NCI-H2227 treated with DMSO at 0.1 percent for 48 hours (cell line): ENCODE results near the gene LTC4S.
"Not testable (repeated sequence)": the region's sequence is repeated elsewhere in the genome, so short reads cannot be mapped to it uniquely, and the experiment has no call there.

Source experiments
- DNase-seq: peaks from one replicate; lab custom pipeline; 2025; lab: John Stamatoyannopoulos, UW

LTC4S gene

DNA sequence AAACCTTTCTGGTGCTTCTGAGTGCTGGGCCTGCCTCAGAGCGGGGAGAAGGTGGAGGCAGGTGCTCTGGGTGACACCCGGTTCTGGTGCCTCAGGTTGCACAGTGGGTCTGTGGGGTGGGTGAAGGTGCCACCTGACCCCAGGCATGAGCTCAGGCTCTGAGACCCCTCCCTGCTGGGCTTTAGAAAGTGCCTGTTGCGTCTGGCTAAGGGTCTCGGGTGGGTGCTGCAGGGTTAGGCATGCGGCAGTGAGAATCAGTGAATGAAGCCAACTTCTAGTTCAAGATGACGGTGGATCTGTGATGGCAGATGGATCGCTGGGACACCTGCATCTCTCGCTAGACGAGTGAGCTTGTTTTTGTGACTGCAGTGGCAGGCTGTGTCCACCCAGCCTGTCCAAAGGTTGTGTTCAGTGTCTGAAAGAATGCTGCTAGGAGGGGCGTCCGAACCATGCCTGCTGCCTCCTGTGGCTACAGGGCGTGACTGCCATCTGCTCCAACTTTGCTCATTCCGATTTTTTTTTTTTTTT is 31.9 kb downstream of the LTC4S start:
- no peak for DNase-seq

DNA sequence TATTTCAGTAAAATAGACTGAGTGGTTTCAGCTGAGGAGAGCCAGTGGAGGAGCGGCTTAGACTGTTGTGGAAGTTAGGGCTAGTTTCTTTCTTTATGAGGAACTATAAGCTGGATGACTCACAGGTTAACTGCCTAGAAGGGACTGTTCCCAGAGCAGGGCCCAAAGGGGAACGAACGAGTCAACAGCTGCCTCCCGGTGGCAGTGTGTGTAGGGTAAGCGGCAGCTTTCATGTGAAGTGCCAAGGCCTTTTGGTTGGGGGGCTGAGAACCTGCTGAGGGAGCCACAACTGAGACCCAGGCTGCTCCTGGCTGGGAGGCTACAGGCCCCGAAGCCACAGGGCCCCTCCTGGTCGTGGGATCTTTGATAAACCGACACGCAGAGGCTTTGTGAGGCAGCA is 33.9 kb downstream of the LTC4S start:
- DNase-seq: no peak

DNA sequence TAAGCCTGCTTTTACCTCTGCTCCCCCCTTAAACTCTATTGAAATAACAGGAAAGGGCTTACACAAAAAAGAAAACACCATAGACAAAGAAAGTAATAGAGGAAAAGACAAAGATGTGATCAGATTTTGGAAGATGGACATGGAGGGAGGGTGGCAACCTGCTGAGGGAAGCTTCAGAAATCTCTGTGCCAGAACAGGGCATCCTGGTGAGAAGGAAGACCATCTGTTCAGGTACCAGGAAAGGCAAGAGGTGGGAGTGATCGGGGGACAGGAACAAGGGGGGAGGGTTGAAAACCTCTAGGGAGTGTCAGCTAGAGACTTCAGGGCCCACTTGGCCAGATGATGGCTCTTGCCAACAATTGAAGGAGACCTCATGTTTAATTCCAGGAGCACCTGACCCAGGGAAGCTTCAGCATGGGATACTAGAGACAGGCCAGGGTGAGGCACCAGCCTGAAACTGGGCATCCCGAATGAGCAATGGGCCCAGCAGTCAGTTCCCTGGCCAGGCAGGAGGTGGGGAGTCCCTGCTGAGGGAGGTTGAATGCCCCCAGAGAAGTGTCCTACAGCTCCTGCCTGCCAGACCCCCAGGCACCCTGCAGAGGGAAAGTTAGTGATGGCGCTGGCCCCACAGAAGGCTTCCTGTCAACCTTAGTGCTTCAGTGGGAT is 35.1 kb downstream of the LTC4S start:
- no peak for DNase-seq

DNA sequence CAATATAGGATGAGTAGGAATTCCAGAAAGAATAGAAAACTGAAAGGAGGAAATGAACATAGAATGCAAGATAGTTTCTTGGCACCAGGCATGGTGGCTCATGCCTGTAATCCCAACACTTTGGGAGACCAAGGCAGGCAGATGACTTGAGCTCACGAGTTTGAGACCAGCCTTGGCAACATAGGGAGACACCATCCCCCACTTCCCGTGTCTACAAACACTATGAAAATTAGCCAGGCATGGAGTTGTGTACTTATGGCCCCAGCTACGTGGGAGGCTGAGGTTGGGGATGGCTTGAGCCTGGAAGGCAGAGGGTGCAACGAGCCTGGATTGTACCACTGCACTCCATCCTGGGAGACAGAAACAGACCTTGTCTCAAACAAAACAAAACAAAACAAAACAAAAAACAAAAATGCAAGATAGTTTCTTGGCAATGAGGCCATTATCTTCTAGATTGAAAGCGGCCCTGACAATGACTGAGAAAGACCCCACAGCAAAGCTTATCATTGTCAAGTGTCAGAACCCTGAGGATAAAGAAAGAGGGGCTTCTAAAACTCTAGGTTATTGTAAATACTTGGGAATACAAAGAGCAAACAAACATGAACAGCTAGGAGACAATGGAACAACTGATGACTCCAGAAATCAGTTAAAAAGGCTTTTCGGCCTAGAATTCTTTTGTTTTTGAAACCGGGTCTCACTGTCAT is 36.1 kb downstream of the LTC4S start:
- no peak for DNase-seq

DNA sequence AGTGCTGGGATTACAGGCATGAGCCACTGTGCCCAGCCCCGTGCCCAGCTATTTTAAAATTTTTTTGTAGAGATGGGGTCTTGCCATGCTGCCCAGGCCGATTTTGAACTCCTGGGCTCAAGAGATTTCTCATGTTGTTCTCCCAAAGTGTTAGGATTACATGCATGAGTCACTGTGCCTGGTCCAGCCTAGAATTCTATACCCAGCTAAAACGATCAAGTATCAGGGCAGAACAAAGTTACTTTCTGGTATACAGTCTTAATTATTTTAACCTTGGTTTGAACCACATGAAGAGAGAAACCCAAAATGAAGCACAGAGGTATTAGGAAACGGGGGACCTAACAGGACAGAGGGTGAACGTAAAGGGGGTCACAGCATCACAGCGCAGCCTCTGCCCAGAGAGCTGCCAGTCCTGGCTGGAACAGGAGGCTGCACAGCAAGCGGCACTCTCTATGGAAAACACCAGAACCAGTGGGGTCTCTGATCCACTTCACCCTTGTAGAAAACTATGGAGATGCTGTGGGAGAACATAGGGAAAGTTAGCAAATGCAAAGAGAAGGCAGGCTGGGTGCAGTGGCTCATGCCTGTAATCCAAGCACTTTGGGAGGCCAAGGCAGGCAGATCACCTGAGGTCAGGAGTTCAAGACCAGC is 37.2 kb downstream of the LTC4S start:
- no peak for DNase-seq

DNA sequence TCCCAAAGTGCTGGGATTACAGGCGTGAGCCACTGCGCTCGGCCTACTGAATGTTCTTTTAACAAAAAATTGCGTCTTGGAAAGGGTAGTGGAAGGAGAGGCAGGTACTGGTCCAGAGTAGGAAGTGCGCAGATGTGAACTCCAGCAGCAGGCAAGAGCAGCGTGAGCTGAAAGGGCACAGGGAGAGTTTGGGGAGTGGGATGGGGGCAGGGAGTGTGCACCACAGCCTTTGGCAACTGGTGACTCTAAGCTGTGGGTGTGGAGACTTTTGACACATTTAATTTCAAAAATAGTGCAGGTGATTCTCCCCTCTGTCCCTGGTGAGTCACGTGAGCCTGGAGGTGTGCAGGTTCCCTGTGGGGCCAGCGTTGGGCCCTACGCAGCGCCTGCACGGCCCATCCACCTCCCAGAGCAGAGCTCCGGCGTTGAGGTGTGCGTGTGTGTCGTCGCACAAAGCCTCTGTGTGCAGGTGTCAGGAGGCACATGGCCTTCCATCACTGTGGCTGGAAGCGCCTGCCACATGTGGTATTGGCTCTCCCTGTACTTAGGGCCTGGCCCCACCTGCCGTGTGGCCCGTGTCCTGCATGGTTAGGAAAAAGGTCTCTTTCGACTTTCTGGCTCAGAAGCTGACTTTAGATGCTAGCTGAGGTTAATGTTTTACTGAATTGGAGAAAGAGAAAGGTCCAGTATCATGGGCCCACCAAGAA is 38.4 kb downstream of the LTC4S start:
- DNase-seq: no peak

DNA sequence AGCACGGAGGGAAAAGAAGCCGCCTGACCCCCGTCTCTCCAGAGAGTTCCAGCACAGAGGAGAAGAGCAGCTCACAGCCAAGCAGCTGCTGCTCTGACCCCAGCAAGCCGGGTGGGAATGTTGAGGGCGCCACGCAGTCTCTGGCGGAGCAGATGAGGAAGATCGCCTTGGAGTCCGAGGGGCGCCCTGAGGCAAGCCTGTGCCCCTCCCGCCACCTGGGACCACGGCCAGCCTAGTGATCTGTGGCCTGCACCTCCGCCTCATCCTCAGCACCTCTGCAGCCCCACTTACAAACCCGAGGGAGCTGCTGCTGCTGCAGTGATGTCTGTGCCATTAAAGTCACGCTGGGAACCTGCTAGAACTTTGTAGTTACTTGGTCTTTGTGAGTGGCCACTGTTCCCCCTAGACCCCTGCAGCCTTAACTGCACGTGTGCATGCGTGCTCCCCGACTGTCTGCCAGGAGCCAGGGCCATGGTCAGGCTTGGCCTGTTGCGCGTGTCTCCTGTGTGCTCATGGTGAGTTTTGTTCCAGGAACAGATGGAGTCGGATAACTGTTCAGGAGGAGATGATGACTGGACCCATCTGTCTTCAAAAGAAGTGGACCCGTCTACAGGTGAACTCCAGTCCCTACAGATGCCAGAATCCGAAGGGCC is 39.4 kb downstream of the LTC4S start:
- no peak for DNase-seq

DNA sequence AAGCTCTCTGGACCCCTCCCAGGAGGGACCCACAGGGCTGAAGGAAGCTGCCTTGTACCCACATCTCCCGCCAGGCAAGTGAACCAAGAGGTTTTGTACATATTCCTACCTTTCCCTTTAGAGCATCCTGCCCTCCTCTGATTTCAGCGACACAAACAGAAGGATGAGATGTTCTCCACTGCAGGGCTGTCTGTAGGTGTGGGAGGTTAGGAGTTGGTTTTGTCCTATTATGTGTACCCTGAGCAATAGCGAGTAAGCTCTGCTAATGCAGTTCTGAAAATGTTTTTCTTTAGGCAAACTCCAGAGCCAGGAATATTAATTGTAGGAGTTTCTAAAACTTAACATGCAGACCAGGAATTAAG is 39.9 kb downstream of the LTC4S start:
- no peak for DNase-seq

DNA sequence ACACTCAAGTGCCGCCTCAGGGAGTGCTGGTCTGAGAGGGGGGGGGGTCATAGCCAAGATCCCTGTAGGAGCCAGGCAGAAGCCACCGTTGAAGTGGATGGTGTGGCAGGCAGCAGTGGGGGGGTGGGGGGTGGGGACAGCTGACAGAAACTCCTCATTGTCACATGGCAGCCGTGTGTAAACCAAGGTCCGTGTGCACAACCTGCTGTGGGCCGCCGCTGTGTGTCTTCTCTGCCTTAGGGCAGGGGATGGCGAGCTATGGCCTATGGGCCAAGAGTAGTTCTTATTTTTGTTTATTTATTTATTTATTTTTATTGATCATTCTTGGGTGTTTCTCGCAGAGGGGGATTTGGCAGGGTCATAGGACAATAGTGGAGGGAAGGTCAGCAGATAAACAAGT is 40.3 kb downstream of the LTC4S start:
- DNase-seq: no peak

DNA sequence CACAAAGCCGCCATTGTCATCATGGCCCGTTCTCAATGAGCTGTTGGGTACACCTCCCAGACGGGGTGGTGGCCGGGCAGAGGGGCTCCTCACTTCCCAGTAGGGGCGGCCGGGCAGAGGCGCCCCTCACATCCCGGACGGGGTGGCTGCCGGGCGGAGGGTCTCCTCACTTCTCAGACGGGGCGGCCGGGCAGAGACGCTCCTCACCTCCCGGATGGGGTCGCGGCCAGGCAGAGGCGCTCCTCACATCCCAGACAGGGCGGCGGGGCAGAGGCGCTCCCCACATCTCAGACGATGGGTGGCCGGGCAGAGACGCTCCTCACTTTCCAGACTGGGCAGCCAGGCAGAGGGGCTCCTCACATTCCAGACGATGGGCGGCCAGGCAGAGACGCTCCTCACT is 41.1 kb downstream of the LTC4S start:
- DNase-seq: not testable (repeated sequence)

DNA sequence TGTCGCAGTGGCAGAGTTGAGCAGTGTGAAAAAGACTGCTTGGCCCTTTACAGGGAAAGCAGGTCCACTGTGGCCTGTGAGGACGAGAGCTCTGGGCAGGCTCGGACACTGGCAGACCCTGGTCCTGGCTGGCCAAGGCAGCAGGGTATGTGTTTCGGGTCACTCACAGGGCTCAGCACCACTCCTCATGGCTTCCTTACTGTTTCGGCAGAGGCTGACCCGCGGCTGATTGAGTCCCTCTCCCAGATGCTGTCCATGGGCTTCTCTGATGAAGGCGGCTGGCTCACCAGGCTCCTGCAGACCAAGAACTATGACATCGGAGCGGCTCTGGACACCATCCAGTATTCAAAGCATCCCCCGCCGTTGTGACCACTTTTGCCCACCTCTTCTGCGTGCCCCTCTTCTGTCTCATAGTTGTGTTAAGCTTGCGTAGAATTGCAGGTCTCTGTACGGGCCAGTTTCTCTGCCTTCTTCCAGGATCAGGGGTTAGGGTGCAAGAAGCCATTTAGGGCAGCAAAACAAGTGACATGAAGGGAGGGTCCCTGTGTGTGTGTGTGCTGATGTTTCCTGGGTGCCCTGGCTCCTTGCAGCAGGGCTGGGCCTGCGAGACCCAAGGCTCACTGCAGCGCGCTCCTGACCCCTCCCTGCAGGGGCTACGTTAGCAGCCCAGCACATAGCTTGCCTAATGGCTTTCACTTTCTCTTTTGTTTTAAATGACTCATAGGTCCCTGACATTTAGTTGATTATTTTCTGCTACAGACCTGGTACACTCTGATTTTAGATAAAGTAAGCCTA is 42.6 kb downstream of the LTC4S start:
- DNase-seq: no peak

DNA sequence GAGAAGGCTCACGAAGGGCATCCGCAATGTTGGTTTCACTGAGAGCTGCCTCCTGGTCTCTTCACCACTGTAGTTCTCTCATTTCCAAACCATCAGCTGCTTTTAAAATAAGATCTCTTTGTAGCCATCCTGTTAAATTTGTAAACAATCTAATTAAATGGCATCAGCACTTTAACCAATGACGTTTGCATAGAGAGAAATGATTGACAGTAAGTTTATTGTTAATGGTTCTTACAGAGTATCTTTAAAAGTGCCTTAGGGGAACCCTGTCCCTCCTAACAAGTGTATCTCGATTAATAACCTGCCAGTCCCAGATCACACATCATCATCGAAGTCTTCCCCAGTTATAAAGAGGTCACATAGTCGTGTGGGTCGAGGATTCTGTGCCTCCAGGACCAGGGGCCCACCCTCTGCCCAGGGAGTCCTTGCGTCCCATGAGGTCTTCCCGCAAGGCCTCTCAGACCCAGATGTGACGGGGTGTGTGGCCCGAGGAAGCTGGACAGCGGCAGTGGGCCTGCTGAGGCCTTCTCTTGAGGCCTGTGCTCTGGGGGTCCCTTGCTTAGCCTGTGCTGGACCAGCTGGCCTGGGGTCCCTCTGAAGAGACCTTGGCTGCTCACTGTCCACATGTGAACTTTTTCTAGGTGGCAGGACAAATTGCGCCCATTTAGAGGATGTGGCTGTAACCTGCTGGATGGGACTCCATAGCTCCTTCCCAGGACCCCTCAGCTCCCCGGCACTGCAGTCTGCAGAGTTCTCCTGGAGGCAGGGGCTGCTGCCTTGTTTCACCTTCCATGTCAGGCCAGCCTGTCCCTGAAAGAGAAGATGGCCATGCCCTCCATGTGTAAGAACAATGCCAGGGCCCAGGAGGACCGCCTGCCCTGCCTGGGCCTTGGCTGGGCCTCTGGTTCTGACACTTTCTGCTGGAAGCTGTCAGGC is 43.6 kb downstream of the LTC4S start:
- no peak for DNase-seq

DNA sequence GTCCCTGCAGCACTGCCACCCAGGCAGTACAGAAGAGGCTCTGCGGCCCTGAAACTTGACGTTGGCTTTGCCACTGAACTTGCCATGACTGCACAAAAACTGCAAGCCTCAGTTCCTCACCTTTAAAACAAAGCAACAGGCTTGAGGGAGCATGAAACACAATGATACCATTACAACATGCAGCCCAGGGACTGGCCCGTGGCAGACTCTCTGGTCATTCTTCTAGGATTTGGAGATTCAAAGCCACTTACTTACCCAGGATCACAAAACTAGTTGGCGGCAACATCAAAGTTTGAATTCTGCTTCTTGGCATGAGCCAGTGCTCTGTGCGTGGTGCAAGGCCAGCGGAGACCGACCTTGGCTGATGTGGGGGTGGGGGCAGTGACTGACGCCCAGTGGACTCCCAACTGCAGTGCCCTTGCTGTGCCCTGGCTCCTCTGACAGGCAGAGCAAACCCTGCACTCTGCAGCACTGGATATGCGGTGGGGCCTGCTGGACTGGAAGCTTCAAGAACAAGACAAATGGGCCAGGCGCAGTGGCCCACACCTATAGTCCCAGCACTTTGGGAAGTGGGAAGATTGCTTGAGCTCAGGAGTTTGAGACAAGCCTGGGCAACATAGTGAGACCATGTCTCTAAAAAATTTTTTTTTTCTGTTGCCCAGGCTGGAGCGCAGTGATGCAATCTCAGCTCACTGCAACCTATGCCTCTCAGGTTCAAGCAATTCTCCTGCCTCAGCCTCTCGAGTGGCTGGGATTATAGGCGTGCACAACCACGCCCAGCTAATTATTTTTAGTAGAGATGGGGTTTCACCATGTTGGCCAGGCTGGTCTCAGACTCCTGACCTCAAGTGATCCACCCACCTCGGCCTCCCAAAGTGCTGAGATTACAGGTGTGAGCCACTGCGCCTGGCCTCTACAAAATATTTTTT is 45.8 kb downstream of the LTC4S start:
- no peak for DNase-seq

DNA sequence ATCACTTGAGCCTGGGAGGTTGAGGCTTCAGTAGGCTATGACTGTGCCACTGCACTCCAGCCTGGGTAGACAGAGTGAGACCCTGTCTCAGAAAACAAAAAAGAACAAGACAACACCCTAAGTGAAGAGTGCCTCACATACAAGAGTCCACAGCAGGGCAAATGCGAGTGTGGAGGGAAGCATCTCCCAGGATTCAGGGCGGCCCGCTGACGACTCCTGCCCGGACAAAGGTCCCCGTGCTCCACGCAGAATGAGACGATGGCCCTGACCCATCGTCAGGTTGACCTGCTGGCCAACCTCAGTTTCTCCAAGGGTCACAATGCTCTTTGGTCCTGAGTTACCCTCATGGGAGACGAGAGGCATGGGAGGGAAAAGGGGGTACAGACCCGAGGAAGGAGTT is 46.5 kb downstream of the LTC4S start:
- DNase-seq: no peak

DNA sequence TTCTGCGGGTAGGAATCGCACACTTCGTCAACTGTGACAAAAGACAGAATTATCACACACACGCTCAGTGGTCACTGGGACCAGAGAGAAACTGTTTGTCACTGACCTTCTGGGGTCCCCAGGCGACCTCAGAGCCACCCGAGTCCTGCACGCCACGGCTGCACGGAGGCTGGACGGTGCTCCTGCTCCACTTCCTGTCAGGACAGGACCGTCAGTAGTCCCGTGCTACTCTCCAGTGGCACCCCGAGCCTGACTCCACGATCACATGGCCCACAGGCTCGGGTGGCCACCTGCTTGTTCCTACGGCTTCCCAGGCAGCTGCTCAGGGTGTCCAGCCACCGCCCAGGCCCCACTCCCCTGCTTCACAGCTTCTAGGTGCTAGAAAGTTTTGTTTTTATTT is 47.0 kb downstream of the LTC4S start:
- DNase-seq: no peak

DNA sequence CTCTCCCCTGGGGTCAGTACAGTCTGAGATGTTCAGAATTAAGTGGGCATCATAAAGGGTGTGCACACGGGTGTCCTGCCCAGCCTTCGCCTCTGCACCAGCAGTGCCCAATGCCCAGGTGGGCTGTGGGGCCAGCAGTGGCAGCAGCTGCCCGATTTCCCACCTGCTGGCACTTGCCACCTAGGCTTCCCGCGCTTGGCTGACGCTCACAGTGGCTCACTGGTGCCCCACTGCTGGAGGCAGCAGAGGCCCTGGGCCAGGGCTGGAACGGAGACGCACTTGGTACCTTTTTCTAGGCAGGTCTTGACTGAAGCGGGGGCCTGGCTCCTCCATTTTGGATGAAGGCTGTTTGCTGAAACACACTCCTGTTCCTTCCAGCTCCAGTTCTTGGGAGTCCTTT is 47.8 kb downstream of the LTC4S start:
- no peak for DNase-seq
